NOMO-1 treated with dmso at 0.1 percent for 144 hours (cell line): ENCODE measurements around the gene SLC35D2.
"Not testable (repeated sequence)": the region's sequence is repeated elsewhere in the genome, so short reads cannot be mapped to it uniquely, and the experiment has no call there.

ENCODE experiments used
- DNase-seq: peaks from one replicate; lab custom pipeline; 2025; ENCODE audit not compliant: unreplicated experiment; lab: John Stamatoyannopoulos, UW

SLC35D2 gene

GRCh38 chr9:96361668-96362067 is 21.8 kb downstream of the SLC35D2 start:
- no peak for DNase-seq

GRCh38 chr9:96360976-96361375 is 22.5 kb downstream of the SLC35D2 start:
- no peak for DNase-seq

DNA sequence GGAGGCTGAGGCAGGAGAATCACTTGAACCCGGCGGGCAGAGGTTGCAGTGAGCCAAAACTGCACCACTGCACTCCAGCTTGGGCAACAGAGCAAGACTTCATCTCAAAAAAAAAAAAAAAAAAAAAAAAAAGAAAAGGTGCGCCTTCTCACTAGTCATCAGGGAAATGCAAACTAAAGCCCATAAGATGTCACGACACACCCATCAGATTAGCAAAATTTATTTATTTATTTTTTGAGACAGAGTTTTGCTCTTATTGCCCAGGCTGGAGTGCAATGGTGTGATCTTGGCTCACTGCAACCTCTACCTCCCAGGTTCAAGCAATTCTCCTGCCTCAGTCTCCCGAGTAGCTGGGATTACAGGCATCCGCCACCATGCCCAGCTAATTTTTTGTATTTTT is 23.0 kb downstream of the SLC35D2 start:
- DNase-seq: not testable (repeated sequence)

GRCh38 chr9:96350866-96351265 is 32.6 kb downstream of the SLC35D2 start:
- DNase-seq: no peak

- no peak for DNase-seq
Observed at GRCh38 chr9:96348261-96348660, 35.2 kb downstream of the SLC35D2 start.

DNA sequence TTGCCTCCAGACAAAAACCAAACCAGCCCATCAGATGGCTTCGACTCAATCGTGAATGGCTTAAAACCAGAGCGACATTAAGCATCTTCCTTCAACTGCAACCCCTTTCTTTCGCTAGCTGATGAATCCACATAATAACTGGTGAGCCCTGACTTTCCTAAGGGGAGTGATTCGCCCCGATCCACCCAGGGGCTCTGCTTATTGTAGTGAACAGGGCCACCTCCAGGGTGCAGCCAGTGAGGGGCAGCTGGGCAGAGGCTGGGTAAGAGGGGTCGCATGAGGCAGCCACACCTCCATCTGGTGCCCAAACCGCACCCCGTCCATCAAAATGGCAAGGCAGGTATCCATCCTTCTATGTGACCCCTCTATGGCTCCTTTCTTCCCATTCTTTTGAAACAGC is 38.0 kb downstream of the SLC35D2 start:
- DNase-seq: no peak

DNA sequence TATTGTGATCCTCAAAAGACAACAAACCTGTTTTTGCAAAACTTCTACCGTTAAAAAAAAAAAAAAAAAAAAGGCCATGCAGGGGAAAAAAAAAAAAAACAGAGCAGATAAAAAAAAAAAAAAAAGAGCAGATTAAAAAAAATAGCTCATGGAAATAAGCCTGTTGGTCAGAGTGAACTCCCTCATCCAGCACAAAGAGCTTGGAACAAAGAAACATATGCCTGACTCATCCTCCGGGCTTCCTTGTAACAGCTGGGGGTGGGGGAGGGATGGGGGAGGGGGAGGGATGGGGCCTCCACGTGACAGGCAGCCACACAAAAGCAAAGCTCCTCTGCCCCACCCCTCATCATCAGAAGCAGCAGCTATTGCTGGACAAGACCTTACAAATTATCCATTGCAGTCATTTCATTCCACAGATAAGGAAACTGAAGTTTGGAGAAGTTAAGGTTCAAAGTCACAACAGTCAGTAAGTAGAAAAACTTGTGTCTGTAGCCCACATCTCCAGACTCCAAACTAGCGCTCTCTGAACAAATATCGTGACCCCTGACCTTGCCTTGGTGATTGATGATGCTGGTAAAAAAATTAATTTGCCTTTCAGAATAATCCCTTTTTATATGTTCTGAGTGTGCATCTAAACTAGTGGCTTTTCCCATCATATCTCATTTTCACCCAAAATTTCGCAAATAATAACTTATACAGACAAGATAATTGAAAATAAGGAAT is 38.9 kb downstream of the SLC35D2 start:
- DNase-seq: no peak

GRCh38 chr9:96343515-96344360 is 39.8 kb downstream of the SLC35D2 start:
- DNase-seq: no peak

DNA sequence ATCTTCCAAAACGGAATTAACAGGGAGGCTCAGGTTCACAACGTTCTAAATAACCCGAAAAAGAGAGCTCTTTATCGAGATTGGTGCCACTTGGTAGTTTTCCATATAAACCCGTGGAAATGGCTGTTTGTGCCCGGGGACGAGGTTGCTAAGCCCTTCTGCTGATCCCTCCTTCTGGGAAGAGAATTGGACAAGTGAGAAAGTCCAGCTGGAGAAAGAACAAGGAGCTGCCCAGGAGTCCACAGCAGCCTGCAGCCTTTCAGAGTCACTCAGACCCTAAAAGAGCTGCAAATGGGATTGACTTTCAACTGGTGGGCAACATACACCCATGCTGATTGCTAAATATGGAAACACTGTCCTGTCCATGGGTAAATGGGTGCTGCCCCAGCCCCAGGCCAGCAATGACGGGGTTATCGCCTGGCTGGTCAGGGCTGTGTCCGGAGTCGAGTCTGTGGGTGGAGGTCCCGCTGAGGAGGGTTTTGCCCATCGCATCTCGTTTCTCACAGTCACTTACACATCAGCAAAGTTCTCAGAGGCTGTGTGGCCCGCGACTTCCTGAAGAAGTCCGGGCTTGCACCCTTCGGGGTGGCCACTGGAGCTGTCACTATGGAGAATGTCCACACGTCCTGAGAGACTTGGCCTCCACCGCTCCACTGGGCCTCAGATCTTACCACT is 40.8 kb downstream of the SLC35D2 start:
- no peak for DNase-seq

DNA sequence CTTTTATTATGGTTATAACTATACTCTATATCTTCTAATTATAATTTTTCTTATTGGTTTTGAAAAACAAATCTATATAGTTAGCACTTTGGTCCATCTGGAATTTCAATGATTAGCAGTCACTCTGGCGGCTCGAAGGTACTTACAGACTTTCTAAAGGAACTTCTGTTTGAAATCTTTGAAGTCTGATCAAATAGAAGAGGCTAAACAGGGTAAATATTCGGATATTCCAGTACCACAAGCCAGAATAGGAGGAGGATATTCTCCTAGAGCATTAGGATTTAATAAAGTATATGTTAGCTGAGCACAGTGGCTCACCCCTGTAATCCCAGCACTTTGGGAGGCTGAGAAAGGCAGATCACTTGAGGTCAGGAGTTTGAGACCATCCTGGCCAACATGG is 42.8 kb downstream of the SLC35D2 start:
- no peak for DNase-seq

DNA sequence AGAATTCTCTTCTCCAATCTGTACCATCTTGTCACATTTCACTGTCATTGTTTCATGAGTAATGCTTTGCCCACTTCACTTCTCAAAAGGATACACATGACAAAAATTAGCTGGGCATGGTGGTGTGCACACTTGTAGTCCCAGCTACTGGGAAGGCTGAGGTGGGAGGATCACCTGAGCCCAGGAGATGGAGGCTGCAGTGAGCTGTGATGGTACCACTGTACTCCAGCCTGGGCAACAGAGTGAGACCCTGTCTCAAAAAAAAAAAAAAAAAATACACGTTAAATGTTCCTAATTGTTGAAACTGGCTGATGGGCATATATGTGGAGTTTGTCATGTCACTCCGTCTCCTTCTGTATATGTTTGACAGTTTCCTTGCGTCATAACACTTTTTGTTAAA is 45.2 kb downstream of the SLC35D2 start:
- no peak for DNase-seq

GRCh38 chr9:96333958-96334357 is 49.6 kb downstream of the SLC35D2 start:
- no peak for DNase-seq

- DNase-seq: no peak
Observed at GRCh38 chr9:96331236-96331947, 52.1 kb downstream of the SLC35D2 start.

DNA sequence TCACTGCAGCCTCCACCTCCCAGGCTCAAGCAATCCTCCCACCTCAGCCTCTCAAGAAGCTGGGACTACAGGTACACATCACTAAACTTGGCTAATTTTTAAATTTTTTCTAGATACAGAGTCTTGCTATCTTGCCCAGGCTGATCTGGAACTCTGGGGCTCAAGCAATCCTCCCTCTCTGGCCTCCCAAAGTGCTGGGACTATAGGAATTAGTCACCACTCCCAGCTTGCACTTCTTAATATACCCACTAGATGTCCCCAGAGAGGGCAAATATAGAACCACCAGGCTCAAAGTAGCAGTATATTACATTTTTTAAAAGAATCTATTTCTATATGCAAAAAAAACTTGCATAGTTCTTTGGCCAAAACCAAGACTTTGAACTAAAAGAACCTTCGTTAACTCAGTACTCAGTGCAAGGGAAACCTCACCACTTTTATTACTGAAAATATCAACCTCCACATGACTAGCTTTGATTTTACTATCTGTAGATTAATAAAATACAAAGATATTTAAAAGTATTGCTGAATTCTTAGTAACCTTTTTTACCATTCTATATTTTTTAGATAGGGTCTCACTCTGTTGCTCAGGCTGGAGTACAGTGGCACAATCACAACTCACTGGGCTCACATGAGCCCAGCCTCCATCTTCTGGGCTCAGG is 55.7 kb downstream of the SLC35D2 start:
- peak; percentile 4 for DNase-seq

GRCh38 chr9:96323169-96323568 is 60.3 kb downstream of the SLC35D2 start:
- no peak for DNase-seq

DNA sequence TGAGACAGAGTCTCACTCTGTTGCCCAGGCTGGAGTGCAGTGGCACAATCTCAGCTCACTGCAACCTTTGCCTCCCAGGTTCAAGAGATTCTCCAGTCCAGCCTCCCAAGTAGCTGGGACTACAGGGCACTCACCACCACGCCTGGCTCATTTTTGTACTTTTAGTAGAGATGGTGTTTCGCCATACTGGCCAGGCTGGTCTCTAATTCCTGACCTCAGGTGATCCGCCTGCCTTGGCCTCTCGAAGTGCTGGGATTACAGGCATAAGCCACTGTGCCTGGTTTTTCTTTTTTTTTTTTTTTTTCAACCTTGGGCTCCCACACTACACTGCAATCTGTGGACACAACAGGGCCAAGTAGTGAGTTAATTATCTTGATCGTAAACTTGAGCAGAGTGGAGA is 60.8 kb downstream of the SLC35D2 start:
- DNase-seq: not testable (repeated sequence)

GRCh38 chr9:96322210-96322609 is 61.3 kb downstream of the SLC35D2 start:
- not testable (repeated sequence) for DNase-seq

GRCh38 chr9:96321515-96321914 is 62.0 kb downstream of the SLC35D2 start:
- no peak for DNase-seq

GRCh38 chr9:96320749-96321280 is 62.7 kb downstream of the SLC35D2 start:
- no peak for DNase-seq

GRCh38 chr9:96318921-96319565 is 64.5 kb downstream of the SLC35D2 start:
- DNase-seq: peak; percentile 75
